HepG2 (cell line): ENCODE data around the gene TMEM214. TPM values are rescaled to one million over a fixed set of nuclear protein-coding genes. Genes with fewer than 3 reads are reported as not detected.

Experiments
- ATAC-seq: fragments of 200-7000 bp; cut with Tn5 transposase; 3 replicates; pipeline ENCODE4 v1.9.1; 2020; ENCODE audit warnings: mild to moderate bottlenecking, moderate library complexity
- BruUV-seq: library from RNA; stranded (reverse); fragments of 400-500 nt; replicated peaks from 2 replicates; lab custom pipeline; 2021; lab: Mats Ljungman, UMichigan
- CTCF ChIA-PET: fragments of 300-600 bp; formaldehyde crosslinking; extraction: SDS; loops from one replicate; lab custom pipeline; 2021; ENCODE audit warnings: low total read pairs, inconsistent platforms, low intra/inter-chr PET ratio; lab: Yijun Ruan, JAX
- POLR2A ChIA-PET: fragments of 350-600 bp; sonication (Branson Sonifier 250); formaldehyde crosslinking; loops from one replicate; lab custom pipeline; 2020; ENCODE audit warnings: antibody characterized with exemption, inconsistent platforms; lab: Yijun Ruan, JAX
- DNase-seq: peaks from one replicate; pipeline ENCODE4 v3.0.0-alpha.2; 2015; ENCODE audit warnings: low spot score
- FAIRE-seq: peaks from 3 replicates; lab custom pipeline; 2011; peaks lifted over from hg19 to GRCh38; lab: Jason Lieb, UNC
- H2AFZ ChIP-seq: one replicate; pipeline ENCODE4 v1.6.1; 2011; ENCODE audit warnings: low read length, inconsistent platforms
- H3K27ac ChIP-seq: fragments of 300-600 bp; 3 replicates; pipeline ENCODE4 v1.8.0; 2011; ENCODE audit warnings: mixed run types, mild to moderate bottlenecking, mixed read lengths, low read length, inconsistent platforms; ENCODE audit not compliant: insufficient read depth; ENCODE audit errors: extremely low read length
- H3K27me3 ChIP-seq, 2 experiments: fragments of 200-600 bp in 1 of 2; 2 replicates in 1 of 2; 3 replicates in 1 of 2; pipeline versions ENCODE4 v1.6.0 to v1.8.0; 2011; ENCODE audit warnings: low read length in 2 of 2, mild to moderate bottlenecking in 2 of 2, moderate library complexity in 2 of 2, inconsistent platforms in 1 of 2; ENCODE audit not compliant: insufficient read depth in 2 of 2, control insufficient read depth in 1 of 2
- H3K36me3 ChIP-seq, 2 experiments: fragments of 200-600 bp in 1 of 2; replicated peaks in 1 of 2; 2 replicates in 1 of 2; 3 replicates in 1 of 2; pipeline versions ENCODE4 v1.5.1 to v1.8.0; 2011; ENCODE audit warnings: low read length in 2 of 2, inconsistent platforms in 1 of 2; ENCODE audit not compliant: insufficient read depth in 2 of 2, control insufficient read depth in 1 of 2
- H3K4me1 ChIP-seq: 2 replicates; pipeline ENCODE4 v1.5.1; 2012; ENCODE audit warnings: low read length, inconsistent platforms; ENCODE audit not compliant: insufficient read depth
- H3K4me2 ChIP-seq: 2 replicates; pipeline ENCODE4 v1.6.0; 2011; ENCODE audit warnings: low read depth, low read length, inconsistent platforms
- H3K4me3 ChIP-seq, 3 experiments: fragments of 200-600 bp in 1 of 3; sonication (generic), shearing (Covaris generic) in 1 of 3; replicated peaks in 1 of 3; 2 replicates each; pipeline ENCODE4 v1.5.1; 2011 to 2016; ENCODE audit warnings: low read length in 3 of 3, inconsistent platforms in 2 of 3, low read depth in 2 of 3, mild to moderate bottlenecking in 2 of 3, control low read depth in 1 of 3, mixed read lengths in 1 of 3; ENCODE audit not compliant: insufficient read depth in 1 of 3
- H3K79me2 ChIP-seq: one replicate; pipeline ENCODE4 v1.6.1; 2011; ENCODE audit warnings: low read length, inconsistent platforms; ENCODE audit not compliant: insufficient read depth
- H3K9ac ChIP-seq: 2 replicates; pipeline ENCODE4 v1.6.0; 2011; ENCODE audit warnings: mild to moderate bottlenecking, low read depth, low read length, inconsistent platforms; ENCODE audit not compliant: insufficient read depth
- H3K9me3 ChIP-seq: 2 replicates; pipeline ENCODE4 v1.5.1; 2012; ENCODE audit warnings: mild to moderate bottlenecking, low read length
- H4K20me1 ChIP-seq: 2 replicates; pipeline ENCODE4 v1.6.0; 2011; ENCODE audit warnings: inconsistent platforms, mild to moderate bottlenecking, low read length, moderate library complexity; ENCODE audit not compliant: insufficient read depth
- ARID5B ChIP-seq: IDR thresholded peaks from 2 replicates; pipeline ENCODE4 v1.4.0; 2020; ENCODE audit warnings: mild to moderate bottlenecking, missing genetic modification reagents
- E2F2 ChIP-seq: sonication (generic); formaldehyde crosslinking; IDR thresholded peaks from 2 replicates; pipeline ENCODE4 v1.4.0; 2020; ENCODE audit warnings: missing genetic modification reagents, borderline replicate concordance
- GABPB1 ChIP-seq: IDR thresholded peaks from 2 replicates; pipeline ENCODE4 v1.6.1; 2016; ENCODE audit warnings: mild to moderate bottlenecking, missing genetic modification reagents, moderate library complexity, missing compliant biosample characterization
- ZKSCAN1 ChIP-seq: fragments of 150-350 bp; IDR thresholded peaks from 2 replicates; pipeline ENCODE4 v1.6.1; 2014; ENCODE audit warnings: low read length
- ZNF550 ChIP-seq: sonication (generic); formaldehyde crosslinking; IDR thresholded peaks from 2 replicates; pipeline ENCODE4 v1.4.0; 2020; ENCODE audit warnings: mild to moderate bottlenecking, missing genetic modification reagents, borderline replicate concordance
- WGBS: methylation state at CpG from one replicate; pipeline ENCODE4 v1.1.6; 2017; ENCODE audit warnings: low lambda C conversion rate; 5-methylcytosine and 5-hydroxymethylcytosine counted together
- in situ Hi-C: cut with HindIII; loops from 2 replicates; pipeline ENCODE4 v1.10.0; 2017; ENCODE audit warnings: low pct_unique_long_range_greater_than_20kb; ENCODE audit not compliant: extremely low pct_ligation_motif_present
- intact Hi-C: fragments of 100-400 bp; cut with micrococcal nuclease; formaldehyde crosslinking; loops from one replicate; pipeline ENCODE4 v1.10.0; 2022; ENCODE audit not compliant: unreplicated experiment
- polyA plus RNA-seq, 8 experiments: library from polyadenylated mRNA; depleted of rRNA in 3 of 8; stranded (reverse) in 7 of 8; unstranded in 1 of 8; fragments of >200 nt; fragmentation: Illumina TruSeq in 4 of 8; extraction: Trizol in 4 of 8; gene quantifications; 2 replicates each; pipeline versions ENCODE4 v1.2.1 to v1.2.3, GENCODE V29; 2011 to 2016; ENCODE audit warnings: low read depth in 4 of 8, missing spikeins in 1 of 8, mixed read lengths in 1 of 8; ENCODE audit not compliant: insufficient read depth in 1 of 8
- total RNA-seq, 5 experiments: library from RNA; depleted of rRNA; stranded (reverse); fragments of >200 nt; fragmentation: Illumina TruSeq; extraction: Trizol; gene quantifications; 2 replicates each; pipeline ENCODE4 v1.2.3, GENCODE V29; 2016; ENCODE audit warnings: low read depth in 1 of 5

Gene TMEM214
- total and polyA plus RNA-seq, 2 of the 13 experiments (the other 11 are each of a cell fraction or from before 2014, with no cell fraction given), result 58.3 to 132 TPM

- intact Hi-C loops, result no loop called here
- H4K20me1 ChIP-seq, result no peaks in the 10 kb centered on the region
- FAIRE-seq, result no peak
- H3K4me3 ChIP-seq, result no peak overlapping the region
- H3K4me2 ChIP-seq, result no peak overlapping the region
- in situ Hi-C loops, result no loop called here
- no TSS peak for BruUV-seq
- no peak for TF ChIP-seq ZNF550
- no peak for TF ChIP-seq ZKSCAN1
- TF ChIP-seq GABPB1 (CRISPR knock-in tag), result no peak
- no peak for TF ChIP-seq ARID5B (CRISPR knock-in tag)
- TF ChIP-seq E2F2 (CRISPR knock-in tag), result no peak
- TF ChIP-seq, all 625 proteins: peak for 0
- ATAC-seq, result no peak
- POLR2A ChIA-PET, result no interaction called here
- Histone ChIP-seq H3K9me3 (no peaks in the 10 kb centered on the region), H3K9ac (no peak overlapping the region), H3K79me2 (no peaks in the 10 kb centered on the region), H3K27me3 (peaks cover 0 to 8% of the 10 kb centered on the region in 2 experiments; a peak in 1 of 5 replicates), H3K4me1 (no peaks in the 10 kb centered on the region), H3K36me3 (no peaks in the 10 kb centered on the region), H3K27ac (no peak overlapping the region), H2AFZ (no peak overlapping the region)
- DNase-seq, result no peak
- 48% methylated on average over 4 of the region's 4 CpGs for WGBS
- CTCF ChIA-PET, result no interaction called here
These were observed 32.5 kb upstream of the TMEM214 start for GRCh38 chr2:27000228-27000627.
